SK-N-MC (cell line): ENCODE measurements around the gene CDRT4.

Experiments used
- EZH2 ChIP-seq: fragments of 200-600 bp; sonication (generic); IDR thresholded peaks from one replicate; pipeline ENCODE4 v1.6.1; 2017; ENCODE audit warnings: antibody characterized with exemption
- FOXP2 ChIP-seq: optimal IDR thresholded peaks from 2 replicates; pipeline ENCODE3; 2011; ENCODE audit warnings: mild to moderate bottlenecking, moderate library complexity; ENCODE audit not compliant: insufficient read depth; ENCODE audit errors: extremely low read length, control extremely low read depth
- POLR2AphosphoS5 ChIP-seq: IDR thresholded peaks from 2 replicates; pipeline ENCODE4 v1.6.1; 2012; ENCODE audit warnings: mild to moderate bottlenecking, low read depth, low read length, borderline replicate concordance

- no peak for TF ChIP-seq EZH2
- TF ChIP-seq POLR2AphosphoS5: no peak
- TF ChIP-seq FOXP2: no peak
Observed at GRCh38 chr17:15501282-15501681, 33.9 kb upstream of the CDRT4 start.
